Measurements from ENCODE around the gene RBM47. TPM values are rescaled to one million over a fixed set of nuclear protein-coding genes. Genes with fewer than 3 reads are reported as not detected.
"Not testable (repeated sequence)": the region's sequence is repeated elsewhere in the genome, so short reads cannot be mapped to it uniquely, and the experiment has no call there.

RBM47 gene
- total and polyA plus RNA-seq, 3 donors from 2014 or later, result 17.8 to 95.1 (median 51.7) TPM

- no peak for TF ChIP-seq CTCF (IDR thresholded peaks at IDR 0.05)
- no peak for TF ChIP-seq POLR2A (IDR thresholded peaks at IDR 0.05)
- Histone ChIP-seq H3K4me1 (peaks cover 6% of the 10 kb centered on the region), H3K27me3 (no peaks in the 10 kb centered on the region), H3K27ac (no peak overlapping the region), H3K9me3 (no peaks in the 10 kb centered on the region), H3K36me3 (ENCODE audit: low read depth, missing control alignments) (no peaks in the 10 kb centered on the region), H3K4me3 (no peak overlapping the region)
- DNase-seq, result no peak
- intact Hi-C loops (cut with DNase I; ENCODE audit: low total_unique reads), result no loop called here
- 91 to 94% methylated on average over 4 of the region's 4 CpGs for WGBS, 2 donors
Observed at GRCh38 chr4:40520533-40520932, 109.1 kb downstream of the RBM47 start.

- H3K27ac ChIP-seq; H3K36me3 ChIP-seq (ENCODE audit: low read depth, missing control alignments); H3K4me3 ChIP-seq; H3K9me3 ChIP-seq; DNase-seq; H3K27me3 ChIP-seq; H3K4me1 ChIP-seq; intact Hi-C loops (cut with DNase I; ENCODE audit: low total_unique reads): not testable (repeated sequence)
- 95% methylated on average over 5 of the region's 5 CpGs for WGBS, 2 donors
Observed at GRCh38 chr4:40517081-40517480, 112.6 kb downstream of the RBM47 start.

- H3K4me1 ChIP-seq, result no peaks in the 10 kb centered on the region
- no peak overlapping the region for H3K27ac ChIP-seq
Observed at GRCh38 chr4:40516651-40517050, 113.0 kb downstream of the RBM47 start.

GRCh38 chr4:40515398-40516293 lies 114.0 kb downstream of the RBM47 start:
- H3K27ac ChIP-seq, result no peak overlapping the region
- H3K36me3 ChIP-seq (ENCODE audit: low read depth, missing control alignments), result no peaks in the 10 kb centered on the region
- no peaks in the 10 kb centered on the region for H3K27me3 ChIP-seq
- WGBS, 2 donors, result 58 to 68% methylated on average over 15 of the region's 15 CpGs
- no peaks in the 10 kb centered on the region for H3K9me3 ChIP-seq
- intact Hi-C loops (cut with DNase I; ENCODE audit: low total_unique reads), result no loop called here
- H3K4me3 ChIP-seq, result no peak overlapping the region
- no peak for DNase-seq
- H3K4me1 ChIP-seq, result no peaks in the 10 kb centered on the region
- TF ChIP-seq CTCF (IDR thresholded peaks at IDR 0.05) (no peak), POLR2A (IDR thresholded peaks at IDR 0.05) (no peak)

More at GRCh38 chr4:40516651-40517050, 113.0 kb downstream of the RBM47 start:
- WGBS, 2 donors, result 84 to 96% methylated on average over 4 of the region's 4 CpGs
- H3K27me3 ChIP-seq, result no peaks in the 10 kb centered on the region
- no peaks in the 10 kb centered on the region for H3K36me3 ChIP-seq (ENCODE audit: low read depth, missing control alignments)
- no peak for TF ChIP-seq CTCF (IDR thresholded peaks at IDR 0.05)
- no peak for TF ChIP-seq POLR2A (IDR thresholded peaks at IDR 0.05)
- no peaks in the 10 kb centered on the region for H3K9me3 ChIP-seq
- H3K4me3 ChIP-seq, result no peak overlapping the region
- DNase-seq, result no peak
- intact Hi-C loops (cut with DNase I; ENCODE audit: low total_unique reads), result no loop called here

- no peak for TF ChIP-seq CTCF (IDR thresholded peaks at IDR 0.05)
- TF ChIP-seq POLR2A (IDR thresholded peaks at IDR 0.05), result no peak
- Histone ChIP-seq H3K4me1 (no peaks in the 10 kb centered on the region), H3K27me3 (no peaks in the 10 kb centered on the region), H3K27ac (no peak overlapping the region), H3K4me3 (no peak overlapping the region), H3K9me3 (no peaks in the 10 kb centered on the region), H3K36me3 (ENCODE audit: low read depth, missing control alignments) (no peaks in the 10 kb centered on the region)
- DNase-seq, result no peak
- 79 to 80% methylated on average over 2 of the region's 2 CpGs for WGBS, 2 donors
- intact Hi-C loops (cut with DNase I; ENCODE audit: low total_unique reads), result no loop called here
Observed at GRCh38 chr4:40515037-40515397, 114.6 kb downstream of the RBM47 start.
